Left lung (tissue), 10 donors: ENCODE results near the gene VWA5B1. TPM values are rescaled to one million over a fixed set of nuclear protein-coding genes. Genes with fewer than 3 reads are reported as not detected.

Source experiments
- ATAC-seq: fragments of 200-7000 bp; cut with Tn5 transposase; one replicate; pipeline ENCODE4 v1.9.1; 2020; ENCODE audit warnings: moderate library complexity
- DNase-seq, 4 donors: peaks; one replicate each; pipeline ENCODE4 v3.0.0-alpha.2; 2013 to 2020
- H3K27ac ChIP-seq, 2 donors: fragments of 200-600 bp; sonication (generic) in 1 of 2; one replicate each; pipeline versions ENCODE4 v1.5.0 to v1.8.0; 2020 to 2021
- H3K27me3 ChIP-seq, 2 donors: fragments of 200-600 bp; sonication (generic) in 1 of 2; one replicate each; pipeline versions ENCODE4 v1.5.0 to v1.8.0; 2020 to 2021
- H3K36me3 ChIP-seq, 2 donors: fragments of 200-600 bp; sonication (generic) in 1 of 2; one replicate each; pipeline versions ENCODE4 v1.5.0 to v1.8.0; 2020 to 2021
- H3K4me1 ChIP-seq, 2 donors: fragments of 200-600 bp; one replicate each; pipeline ENCODE4 v1.8.0; 2021
- H3K4me3 ChIP-seq, 2 donors: fragments of 200-600 bp; sonication (generic) in 1 of 2; one replicate each; pipeline versions ENCODE4 v1.5.0 to v1.8.0; 2020 to 2021; ENCODE audit warnings: mild to moderate bottlenecking in 1 of 2
- H3K9me3 ChIP-seq, 2 donors: fragments of 200-600 bp; sonication (generic) in 1 of 2; one replicate each; pipeline versions ENCODE4 v1.5.0 to v1.8.0; 2020 to 2021
- intact Hi-C, 2 donors: fragments of 100-400 bp; cut with DNase I; formaldehyde crosslinking; loops; one replicate each; pipeline versions ENCODE4 v1.11.2 to v1.14.2; 2022
- polyA plus RNA-seq, 6 donors: library from polyadenylated mRNA; unstranded; fragments of 120-200 nt; gene quantifications; one replicate each; pipeline ENCODE4 v1.2.1, GENCODE V29; 2013; ENCODE audit not compliant: insufficient read length in 6 of 6
- total RNA-seq, 2 donors: library from RNA; stranded (reverse); fragmentation: NEBNext Ultra II Directional; extraction: Animal tissue kit (Norgen Biotek cat#: 25700); gene quantifications; one replicate each; pipeline ENCODE4 v1.2.1, GENCODE V29; 2021
- TF ChIP-seq, protein P1 (sequence below), 2 donors: fragments of 200-600 bp; sonication (generic) in 1 of 2; IDR thresholded peaks; one replicate each; pipeline versions ENCODE4 v1.5.0 to v1.8.0; 2021; ENCODE audit warnings: antibody characterized with exemption in 2 of 2
- donor health status: DM: no; HTN: yes; CAD: no.
- donor health status: DM: no; HTN: no; CAD: no.

VWA5B1 gene
- total and polyA plus RNA-seq, 8 donors = 0.15 to 1.2 (median 0.70) TPM

GRCh38 chr1:20359451-20360330, 69.0 kb downstream of the VWA5B1 start:
- ATAC-seq = no peak
- TF ChIP-seq, protein P1, sequence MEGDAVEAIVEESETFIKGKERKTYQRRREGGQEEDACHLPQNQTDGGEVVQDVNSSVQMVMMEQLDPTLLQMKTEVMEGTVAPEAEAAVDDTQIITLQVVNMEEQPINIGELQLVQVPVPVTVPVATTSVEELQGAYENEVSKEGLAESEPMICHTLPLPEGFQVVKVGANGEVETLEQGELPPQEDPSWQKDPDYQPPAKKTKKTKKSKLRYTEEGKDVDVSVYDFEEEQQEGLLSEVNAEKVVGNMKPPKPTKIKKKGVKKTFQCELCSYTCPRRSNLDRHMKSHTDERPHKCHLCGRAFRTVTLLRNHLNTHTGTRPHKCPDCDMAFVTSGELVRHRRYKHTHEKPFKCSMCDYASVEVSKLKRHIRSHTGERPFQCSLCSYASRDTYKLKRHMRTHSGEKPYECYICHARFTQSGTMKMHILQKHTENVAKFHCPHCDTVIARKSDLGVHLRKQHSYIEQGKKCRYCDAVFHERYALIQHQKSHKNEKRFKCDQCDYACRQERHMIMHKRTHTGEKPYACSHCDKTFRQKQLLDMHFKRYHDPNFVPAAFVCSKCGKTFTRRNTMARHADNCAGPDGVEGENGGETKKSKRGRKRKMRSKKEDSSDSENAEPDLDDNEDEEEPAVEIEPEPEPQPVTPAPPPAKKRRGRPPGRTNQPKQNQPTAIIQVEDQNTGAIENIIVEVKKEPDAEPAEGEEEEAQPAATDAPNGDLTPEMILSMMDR (IDR thresholded peaks at IDR 0.05) = no peak
- Histone ChIP-seq H3K27ac (no peak overlapping the region), H3K9me3 (no peaks in the 10 kb centered on the region), H3K4me1 (no peaks in the 10 kb centered on the region), H3K4me3 (no peak overlapping the region), H3K36me3 (no peaks in the 10 kb centered on the region), H3K27me3 (peaks cover 0 to 70% of the 10 kb centered on the region in 2 donors)
- intact Hi-C loops = no loop called here
- no peak for DNase-seq

- ATAC-seq = no peak
- H3K27me3 ChIP-seq = peaks cover 9 to 87% of the 10 kb centered on the region in 2 donors
- no peak overlapping the region for H3K4me3 ChIP-seq
Measured at GRCh38 chr1:20361401-20361800, 70.7 kb downstream of the VWA5B1 start.

DNA sequence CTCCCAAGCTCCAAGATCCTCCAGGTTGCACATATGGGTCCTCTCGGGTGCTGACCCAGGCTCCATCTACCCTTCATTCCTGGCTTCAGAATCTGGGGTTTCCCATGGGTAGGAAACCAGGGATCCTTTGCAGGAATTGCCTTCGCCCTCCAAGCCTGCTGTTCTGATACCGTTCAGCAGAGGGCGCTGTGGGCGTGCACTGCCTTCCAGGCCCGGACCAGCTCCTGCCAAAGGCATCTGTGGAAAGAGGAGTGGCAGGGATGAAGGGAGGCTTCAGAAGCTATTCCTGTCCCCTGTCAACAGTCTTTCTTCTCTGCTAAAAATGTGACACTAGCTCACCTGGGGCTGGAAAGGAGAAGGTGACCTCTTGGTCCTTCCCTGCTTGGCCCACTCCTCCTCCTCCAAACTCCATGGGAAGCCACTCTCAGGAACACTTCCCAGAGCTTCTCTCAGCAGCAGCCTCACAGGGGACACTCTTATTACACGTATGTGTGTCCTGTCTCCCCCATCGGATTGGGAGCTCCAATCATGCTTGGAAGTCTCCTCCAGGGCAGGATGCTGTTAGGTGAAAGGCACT, 71.2 kb downstream of the VWA5B1 start:
- no peaks in the 10 kb centered on the region for H3K36me3 ChIP-seq
- TF ChIP-seq, protein P1 (IDR thresholded peaks at IDR 0.05) = peak; percentile 65 to 71
- peak in 1 of 4 donors; percentile 37 for DNase-seq
- peak; percentile 82 for ATAC-seq
- intact Hi-C loops = no loop called here
- peaks cover 14 to 92% of the 10 kb centered on the region in 2 donors for H3K27me3 ChIP-seq
- peaks cover 0 to 6% of the 10 kb centered on the region in 2 donors for H3K4me1 ChIP-seq
- H3K9me3 ChIP-seq = no peaks in the 10 kb centered on the region
- H3K27ac ChIP-seq = no peak overlapping the region
- no peak overlapping the region for H3K4me3 ChIP-seq

More at GRCh38 chr1:20361401-20361800, 70.7 kb downstream of the VWA5B1 start:
- H3K27ac ChIP-seq = no peak overlapping the region
- peak in 1 of 4 donors; percentile 15 for DNase-seq
- no peaks in the 10 kb centered on the region for H3K36me3 ChIP-seq
- intact Hi-C loops = no loop called here
- TF ChIP-seq, protein P1 (IDR thresholded peaks at IDR 0.05) = no peak
- no peaks in the 10 kb centered on the region for H3K9me3 ChIP-seq
- H3K4me1 ChIP-seq = peaks cover 0 to under 1% of the 10 kb centered on the region in 2 donors

- peaks cover 23 to 96% of the 10 kb centered on the region in 2 donors for H3K27me3 ChIP-seq
- H3K4me1 ChIP-seq = peaks cover 0 to 6% of the 10 kb centered on the region in 2 donors
- no peaks in the 10 kb centered on the region for H3K36me3 ChIP-seq
- ATAC-seq = no peak
- TF ChIP-seq, protein P1 (IDR thresholded peaks at IDR 0.05) = no peak
- no peak for DNase-seq
- no peak overlapping the region for H3K4me3 ChIP-seq
- intact Hi-C loops = no loop called here
- no peaks in the 10 kb centered on the region for H3K9me3 ChIP-seq
- no peak overlapping the region for H3K27ac ChIP-seq
Measured at GRCh38 chr1:20362856-20363255, 72.2 kb downstream of the VWA5B1 start.

DNA sequence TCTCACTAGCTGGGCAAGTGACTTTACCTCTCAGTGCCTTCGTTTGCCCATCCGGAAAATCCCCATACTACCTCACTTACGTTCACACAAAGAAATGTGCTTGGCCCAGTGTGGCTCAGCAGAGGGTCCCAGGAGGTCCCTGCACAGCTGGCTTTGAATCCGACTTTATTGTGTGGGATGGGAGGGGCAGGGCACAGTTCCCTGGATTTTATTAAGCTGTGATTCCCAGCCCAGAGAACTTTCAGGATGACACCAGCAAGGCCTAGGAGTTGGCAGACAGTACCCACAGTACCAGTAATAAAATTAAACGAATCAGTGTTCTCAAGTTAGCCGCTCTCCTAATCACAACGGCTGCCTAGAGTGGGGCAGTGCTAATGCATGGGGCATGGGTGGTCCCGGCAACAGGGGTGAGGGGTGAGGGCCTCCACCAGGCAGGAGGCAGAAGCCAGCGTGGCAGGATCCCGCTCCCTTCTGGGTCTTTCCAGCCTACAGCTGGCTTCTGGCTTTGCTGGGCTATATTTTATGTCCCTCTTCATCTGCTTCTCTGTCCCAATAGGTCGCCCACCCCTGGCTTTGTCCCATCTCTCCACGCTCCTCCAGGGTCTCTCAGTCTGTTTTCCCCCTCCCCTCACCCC, 74.9 kb downstream of the VWA5B1 start:
- ATAC-seq (no peak), DNase-seq (peak in 1 of 4 donors; percentile 25)
- Histone ChIP-seq H3K27me3 (peaks cover 23 to 95% of the 10 kb centered on the region in 2 donors), H3K4me1 (peaks cover 0 to 6% of the 10 kb centered on the region in 2 donors), H3K9me3 (no peaks in the 10 kb centered on the region), H3K27ac (no peak overlapping the region), H3K4me3 (no peak overlapping the region), H3K36me3 (no peaks in the 10 kb centered on the region)
- intact Hi-C loops = no loop called here
- TF ChIP-seq, protein P1 (IDR thresholded peaks at IDR 0.05) = no peak
